ENCODE measurements around the gene HELQ.
"Not testable (repeated sequence)": the region's sequence is repeated elsewhere in the genome, so short reads cannot be mapped to it uniquely, and the experiment has no call there.

The HELQ gene, protein sequence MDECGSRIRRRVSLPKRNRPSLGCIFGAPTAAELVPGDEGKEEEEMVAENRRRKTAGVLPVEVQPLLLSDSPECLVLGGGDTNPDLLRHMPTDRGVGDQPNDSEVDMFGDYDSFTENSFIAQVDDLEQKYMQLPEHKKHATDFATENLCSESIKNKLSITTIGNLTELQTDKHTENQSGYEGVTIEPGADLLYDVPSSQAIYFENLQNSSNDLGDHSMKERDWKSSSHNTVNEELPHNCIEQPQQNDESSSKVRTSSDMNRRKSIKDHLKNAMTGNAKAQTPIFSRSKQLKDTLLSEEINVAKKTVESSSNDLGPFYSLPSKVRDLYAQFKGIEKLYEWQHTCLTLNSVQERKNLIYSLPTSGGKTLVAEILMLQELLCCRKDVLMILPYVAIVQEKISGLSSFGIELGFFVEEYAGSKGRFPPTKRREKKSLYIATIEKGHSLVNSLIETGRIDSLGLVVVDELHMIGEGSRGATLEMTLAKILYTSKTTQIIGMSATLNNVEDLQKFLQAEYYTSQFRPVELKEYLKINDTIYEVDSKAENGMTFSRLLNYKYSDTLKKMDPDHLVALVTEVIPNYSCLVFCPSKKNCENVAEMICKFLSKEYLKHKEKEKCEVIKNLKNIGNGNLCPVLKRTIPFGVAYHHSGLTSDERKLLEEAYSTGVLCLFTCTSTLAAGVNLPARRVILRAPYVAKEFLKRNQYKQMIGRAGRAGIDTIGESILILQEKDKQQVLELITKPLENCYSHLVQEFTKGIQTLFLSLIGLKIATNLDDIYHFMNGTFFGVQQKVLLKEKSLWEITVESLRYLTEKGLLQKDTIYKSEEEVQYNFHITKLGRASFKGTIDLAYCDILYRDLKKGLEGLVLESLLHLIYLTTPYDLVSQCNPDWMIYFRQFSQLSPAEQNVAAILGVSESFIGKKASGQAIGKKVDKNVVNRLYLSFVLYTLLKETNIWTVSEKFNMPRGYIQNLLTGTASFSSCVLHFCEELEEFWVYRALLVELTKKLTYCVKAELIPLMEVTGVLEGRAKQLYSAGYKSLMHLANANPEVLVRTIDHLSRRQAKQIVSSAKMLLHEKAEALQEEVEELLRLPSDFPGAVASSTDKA

GRCh38 chr4:83455281-83456183 lies at the start of gene HELQ, which contains the start of gene MRPS18C:
TSS of gene HELQ (minus strand) at chr4:83455823. CDS start at chr4:83455693, 130 bp downstream.
TSS of gene MRPS18C (plus strand) at chr4:83456058. CDS start at chr4:83456078, 20 bp downstream.
- DNase-seq: peak; percentile 99

DNA sequence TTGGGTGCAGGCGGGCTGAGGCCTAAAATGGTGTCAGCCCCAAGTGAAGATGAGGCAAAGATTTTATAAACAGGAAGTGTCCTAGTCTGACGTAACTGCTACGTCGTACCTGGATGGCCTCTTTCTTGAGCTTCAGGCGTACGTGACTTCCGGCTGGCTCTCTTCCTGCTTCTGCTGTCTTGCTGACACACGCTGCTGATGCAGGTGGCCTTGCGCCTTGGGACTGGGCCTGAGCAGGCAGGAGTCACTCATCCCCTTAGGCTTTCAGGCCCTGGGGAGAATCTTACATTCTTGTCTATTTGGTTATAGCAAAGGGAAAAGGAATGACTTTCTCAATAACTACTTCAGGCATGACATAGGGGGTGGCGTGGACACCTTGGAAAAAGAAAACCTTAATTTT lies 49.4 kb upstream of the HELQ start:
- no peak for DNase-seq

DNA sequence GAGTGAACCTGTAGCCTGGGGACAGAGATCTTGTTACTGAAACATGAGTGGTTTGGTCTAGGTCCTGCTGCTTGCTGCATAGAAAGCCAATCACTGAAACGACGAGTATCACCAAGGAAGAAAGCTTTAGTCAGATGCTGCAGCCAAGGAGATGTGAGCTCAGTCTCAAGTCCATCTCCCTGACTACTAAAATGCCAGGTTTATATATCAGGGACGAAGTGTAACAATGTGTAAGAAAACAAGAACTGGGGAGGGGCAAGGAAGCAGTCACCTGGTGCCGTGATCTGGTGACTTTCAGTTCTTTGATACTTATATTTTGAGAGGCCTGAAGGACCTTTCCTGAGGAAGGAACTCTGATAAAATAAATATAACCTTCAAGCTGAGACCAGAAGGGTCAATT lies 48.9 kb upstream of the HELQ start:
- DNase-seq: no peak

- DNase-seq: no peak
These were observed 48.4 kb upstream of the HELQ start for GRCh38 chr4:83503974-83504373.

GRCh38 chr4:83501671-83502070 lies 46.0 kb upstream of the HELQ start:
- DNase-seq: not testable (repeated sequence)

DNA sequence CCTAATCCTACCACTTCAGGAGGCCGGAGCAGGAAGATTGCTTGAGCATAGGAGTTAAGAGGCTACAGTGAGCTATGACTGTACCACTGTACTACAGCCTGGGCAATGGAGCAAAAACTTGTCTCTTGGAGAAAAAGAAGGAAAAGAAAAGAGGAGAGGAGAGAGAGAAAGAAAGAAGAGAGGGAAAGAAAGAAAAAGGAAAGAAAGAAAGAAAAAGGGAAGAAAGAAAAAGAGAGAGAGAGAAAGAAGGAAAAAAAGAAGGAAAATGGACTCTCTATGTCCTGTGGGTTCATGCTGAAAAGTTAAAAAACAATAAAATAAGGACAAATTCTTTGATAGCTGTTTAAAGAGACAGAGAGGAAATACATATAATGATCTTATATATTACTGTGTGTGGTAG lies 42.6 kb upstream of the HELQ start:
- DNase-seq: no peak

DNA sequence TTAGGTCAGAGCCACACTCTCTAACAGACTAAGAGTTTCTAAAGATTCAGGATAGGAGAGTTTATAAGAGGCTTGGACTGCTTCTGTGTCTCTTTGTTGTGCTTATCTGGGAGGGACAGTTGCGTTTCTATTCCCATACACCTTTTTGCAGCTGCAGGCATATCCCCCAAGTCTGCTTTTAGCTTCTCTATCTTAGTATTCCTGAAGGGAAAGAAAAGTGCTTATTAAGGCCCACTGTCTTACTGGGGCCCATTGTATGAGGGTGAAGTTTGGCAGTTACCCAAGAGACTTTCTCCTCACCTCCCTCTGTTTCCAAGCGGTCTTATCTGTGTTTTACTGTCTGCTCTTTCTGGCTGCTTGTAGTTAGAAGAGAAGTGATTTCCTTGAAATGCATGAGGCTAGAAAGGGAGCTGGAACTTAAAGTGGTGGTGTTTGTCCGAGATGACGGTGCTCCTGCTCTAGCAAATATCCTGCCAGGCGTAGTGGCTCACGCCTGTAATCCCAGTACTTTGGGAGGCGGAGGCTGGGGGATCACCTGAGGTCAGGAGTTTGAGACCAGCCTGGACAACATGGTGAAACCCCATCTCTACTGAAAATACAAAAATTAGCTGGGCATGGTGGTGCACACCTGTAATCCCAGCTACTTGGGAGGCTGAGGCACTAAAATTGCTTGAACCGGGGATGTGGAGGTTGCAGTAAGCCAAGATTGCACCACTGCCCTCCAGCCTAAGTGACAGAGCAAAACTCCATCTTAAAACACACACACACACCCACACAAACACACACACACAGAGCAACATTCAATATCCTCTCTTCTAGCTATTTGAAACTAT lies 40.7 kb upstream of the HELQ start:
- not testable (repeated sequence) for DNase-seq

DNA sequence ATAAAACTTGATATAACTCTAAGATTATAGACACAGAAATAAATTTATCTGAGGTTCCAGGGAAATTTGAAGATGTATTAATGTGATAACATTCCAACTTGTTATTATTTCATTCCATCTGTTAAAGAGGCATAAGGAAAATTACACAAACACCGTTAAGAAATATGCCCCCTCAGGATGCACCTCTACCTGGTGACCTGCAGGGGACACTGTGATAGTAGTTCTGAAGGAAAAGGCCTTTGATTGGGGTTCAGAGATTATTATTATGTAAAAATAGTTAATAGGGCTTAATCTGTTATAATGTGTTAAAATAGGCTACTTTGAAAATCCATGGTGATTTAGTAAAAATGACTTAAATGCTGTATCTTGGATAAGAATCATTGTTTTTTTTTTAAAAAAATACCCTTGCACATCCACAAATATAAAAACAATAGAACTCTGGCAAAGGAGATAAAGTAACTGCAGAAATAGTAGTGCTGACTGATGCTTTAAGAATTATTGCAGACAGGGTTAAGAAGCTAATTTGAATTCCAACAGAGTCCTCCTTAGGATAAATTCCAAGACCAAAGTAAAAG lies 35.3 kb upstream of the HELQ start:
- DNase-seq: peak; percentile 28

DNA sequence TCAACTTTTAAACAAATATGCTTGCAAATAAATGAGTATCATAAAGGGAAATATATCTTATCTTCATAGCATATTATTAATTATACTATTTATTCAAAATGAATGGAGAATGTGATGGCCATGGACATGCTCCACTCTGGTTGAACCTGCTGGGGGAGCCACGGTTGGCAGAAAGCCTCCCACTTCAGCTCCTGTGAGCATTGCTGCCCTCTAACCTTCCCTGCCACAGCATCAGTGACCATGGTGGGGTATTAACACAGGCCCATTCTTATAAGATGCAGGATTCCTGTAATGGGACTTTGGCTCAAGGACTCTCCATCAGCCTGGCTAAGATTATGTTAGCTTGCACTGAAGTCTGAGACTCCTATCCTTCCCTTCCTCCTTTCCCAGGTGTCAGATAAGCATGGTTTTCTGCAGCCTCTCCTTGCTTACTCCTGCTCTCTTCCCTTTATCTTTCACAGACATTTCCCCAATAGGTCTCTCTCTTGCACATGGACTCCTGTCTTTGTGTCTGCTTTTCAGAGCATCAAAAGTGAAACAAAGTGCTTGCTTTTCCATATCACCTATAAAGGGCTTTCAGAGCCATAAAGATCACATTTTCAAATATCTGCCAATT lies 34.2 kb upstream of the HELQ start:
- DNase-seq: no peak

- no peak for DNase-seq
These were observed 31.0 kb upstream of the HELQ start for GRCh38 chr4:83486457-83487129.

- peak; percentile 94 for DNase-seq
These were observed 29.2 kb upstream of the HELQ start, which contains the start of gene ABRAXAS1 for GRCh38 chr4:83484500-83485461. TSS of gene ABRAXAS1 (minus strand) at chr4:83485100. CDS start at chr4:83485072, 28 bp downstream.

GRCh38 chr4:83473966-83474365 lies 18.3 kb upstream of the HELQ start:
- no peak for DNase-seq

DNA sequence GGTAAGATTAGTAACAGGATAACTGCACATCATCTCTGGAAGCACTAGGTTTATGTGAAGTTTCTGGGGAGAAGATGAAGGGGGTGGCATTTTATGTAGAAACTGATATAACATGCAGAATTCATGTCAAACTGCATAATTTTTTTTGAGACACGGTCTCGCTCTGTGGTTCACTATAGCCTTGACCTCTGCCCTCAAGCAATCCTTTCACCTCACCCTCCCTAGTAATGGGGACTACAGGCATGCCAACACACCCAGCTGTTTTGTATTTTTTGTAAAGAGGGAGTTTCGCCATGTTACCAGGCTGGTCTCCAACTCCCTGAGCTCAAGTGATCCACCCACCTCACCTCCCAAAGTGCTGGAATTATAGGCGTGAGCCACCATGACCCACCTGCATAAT lies 17.8 kb upstream of the HELQ start:
- no peak for DNase-seq

- DNase-seq: no peak
These were observed 520 bp upstream of the HELQ start for GRCh38 chr4:83456184-83456501.

GRCh38 chr4:83454686-83455085 lies 937 bp downstream of the HELQ start:
- DNase-seq: peak; percentile 1

- no peak for DNase-seq
These were observed 6.6 kb downstream of the HELQ start for GRCh38 chr4:83449009-83449408.

DNA sequence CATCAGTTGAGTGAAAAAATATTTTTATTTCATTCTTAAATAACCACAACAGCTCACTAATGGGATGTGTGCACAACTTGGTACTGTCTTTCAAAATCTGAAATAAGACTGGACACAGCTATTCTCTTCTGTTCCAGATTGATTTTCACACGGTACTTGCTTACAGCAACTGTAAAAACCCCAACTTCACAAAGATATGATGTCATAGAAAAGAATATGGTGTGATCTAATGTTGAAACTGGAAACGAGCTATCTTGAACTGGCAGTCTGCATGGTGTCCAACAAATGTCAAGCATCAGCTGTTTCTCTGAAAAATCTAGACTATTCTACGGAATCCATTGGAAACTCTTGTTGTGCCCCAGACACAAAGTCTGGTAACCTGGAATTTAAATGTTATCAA lies 14.7 kb downstream of the HELQ start:
- DNase-seq: no peak

- no peak for DNase-seq
These were observed 15.3 kb downstream of the HELQ start for GRCh38 chr4:83440148-83440814.
